OCI-LY3 (cell line): Measurements from ENCODE around the gene MRPL2.

Experiments used
- CTCF ChIP-seq: fragments of 200-600, 300-600 bp; sonication (generic); IDR thresholded peaks from 2 replicates; pipeline ENCODE4 v1.5.1; 2014; ENCODE audit warnings: antibody characterized with exemption, low read length, low read depth
- EZH2phosphoT487 ChIP-seq: fragments of 200-600 bp; shearing (Covaris generic); IDR thresholded peaks from 2 replicates; pipeline ENCODE4 v1.6.1; 2018; ENCODE audit warnings: antibody characterized with exemption, mixed run types, low read depth

- no peak for TF ChIP-seq CTCF
- TF ChIP-seq EZH2phosphoT487, result no peak
Measured at GRCh38 chr6:43076464-43077332, 17.5 kb upstream of the MRPL2 start.
